GM19324 (cell line): ENCODE results near the gene PCBD1.
"Not testable (repeated sequence)": the region's sequence is repeated elsewhere in the genome, so short reads cannot be mapped to it uniquely, and the experiment has no call there.

Experiments used
- ATAC-seq: cut with Tn5 transposase; IDR thresholded peaks from one replicate; pipeline ENCODE4 v1.9.1; 2021; ENCODE audit warnings: mild to moderate bottlenecking, moderate library complexity; ENCODE audit not compliant: unreplicated experiment, low FRiP score

Gene PCBD1

DNA sequence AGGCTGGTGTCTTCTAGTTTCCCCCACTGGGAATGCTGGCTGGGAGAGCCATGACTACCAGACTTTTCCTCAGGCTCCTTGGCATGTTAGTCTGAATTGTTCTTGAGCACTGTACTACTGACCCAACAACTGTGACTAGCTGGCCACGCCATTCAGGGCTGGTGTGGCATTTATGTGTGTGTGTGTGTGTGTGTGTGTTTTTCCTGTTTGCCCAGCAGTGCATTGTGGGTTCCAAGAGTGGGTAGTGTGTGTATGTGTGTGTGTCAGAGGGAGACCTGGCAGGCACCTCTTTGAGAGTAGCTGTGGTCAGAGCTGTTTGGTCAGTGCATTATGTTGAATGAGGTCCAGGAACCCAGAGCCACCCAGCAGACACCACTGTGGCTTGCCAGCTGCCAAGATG, 9.2 kb downstream of the PCBD1 start:
- no peak for ATAC-seq

DNA sequence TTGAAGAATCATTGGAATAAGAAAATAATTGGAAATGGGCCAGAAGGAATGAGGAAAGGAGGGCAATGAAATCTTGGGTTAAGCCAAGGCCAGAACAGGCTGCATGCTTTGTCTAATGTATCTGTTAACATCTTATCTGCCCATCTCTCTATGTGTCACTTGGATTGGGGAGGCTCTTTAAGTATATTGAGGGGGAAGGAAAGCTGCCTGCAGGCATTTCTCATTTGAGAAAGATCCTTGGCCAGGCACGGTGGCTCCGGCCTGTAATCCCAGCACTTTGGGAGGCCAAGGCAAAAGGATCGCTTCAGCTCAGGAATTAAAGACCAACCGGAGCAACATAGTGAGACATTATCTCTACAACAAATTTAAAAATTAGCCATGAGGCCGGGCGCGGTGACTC, 14.3 kb downstream of the PCBD1 start:
- ATAC-seq, result no peak

DNA sequence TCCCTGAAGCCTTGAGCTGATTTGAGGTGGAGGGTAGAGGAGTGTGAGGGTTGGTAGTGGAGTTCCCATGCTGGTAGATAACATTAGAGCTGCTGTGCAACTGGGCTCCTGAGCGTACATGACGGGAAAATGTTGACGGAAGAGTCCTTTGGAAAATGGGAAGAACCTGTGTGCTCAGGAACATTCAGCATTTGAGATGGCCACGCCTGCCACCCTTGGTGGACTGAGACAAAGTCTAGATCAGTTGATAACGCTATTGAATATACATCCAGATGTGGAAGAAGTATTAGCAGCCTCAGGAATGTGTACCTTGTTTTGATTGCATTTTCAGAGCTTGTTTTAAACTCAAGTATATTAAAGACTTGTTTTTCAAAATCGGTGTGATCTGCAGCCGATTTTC, 16.1 kb downstream of the PCBD1 start:
- ATAC-seq, result no peak

DNA sequence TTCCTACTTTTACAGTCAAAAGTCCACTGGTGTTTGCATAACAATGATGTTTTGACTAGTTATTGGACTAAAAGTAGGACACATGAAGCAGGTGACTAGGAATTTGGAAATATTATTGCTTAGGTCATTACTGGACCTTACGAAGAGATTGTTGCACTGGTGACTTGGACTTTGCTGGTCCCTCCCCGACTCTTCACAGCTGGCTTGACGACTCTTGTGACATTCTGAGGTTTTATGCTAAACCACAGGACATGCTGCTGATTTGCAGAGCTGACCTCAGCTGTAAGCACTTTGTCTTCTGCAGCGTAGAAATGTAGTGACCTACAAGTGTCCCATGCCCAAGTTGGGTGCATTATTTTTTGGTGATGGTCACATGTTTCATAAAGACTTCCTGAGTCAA, 21.9 kb downstream of the PCBD1 start:
- ATAC-seq, result no peak

DNA sequence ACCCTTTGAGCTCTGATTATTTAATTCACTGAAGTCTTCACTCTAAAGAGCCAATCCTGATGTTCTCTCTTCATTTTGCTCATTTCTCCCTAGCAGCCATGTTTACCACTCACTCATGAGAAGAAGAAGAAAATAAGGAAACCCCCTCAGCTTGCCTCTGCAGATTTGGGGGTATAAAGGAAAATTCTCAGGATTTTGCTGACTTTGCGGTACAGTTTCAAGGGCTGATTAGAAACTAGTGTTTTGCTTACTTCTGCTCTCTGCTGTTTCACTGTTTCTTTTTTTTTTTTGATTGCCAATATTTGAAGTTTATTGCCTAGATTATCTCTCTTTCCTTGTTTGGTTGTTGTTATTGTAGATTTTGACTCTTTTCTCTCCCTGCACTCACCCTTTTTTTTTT, 23.4 kb downstream of the PCBD1 start:
- no peak for ATAC-seq

DNA sequence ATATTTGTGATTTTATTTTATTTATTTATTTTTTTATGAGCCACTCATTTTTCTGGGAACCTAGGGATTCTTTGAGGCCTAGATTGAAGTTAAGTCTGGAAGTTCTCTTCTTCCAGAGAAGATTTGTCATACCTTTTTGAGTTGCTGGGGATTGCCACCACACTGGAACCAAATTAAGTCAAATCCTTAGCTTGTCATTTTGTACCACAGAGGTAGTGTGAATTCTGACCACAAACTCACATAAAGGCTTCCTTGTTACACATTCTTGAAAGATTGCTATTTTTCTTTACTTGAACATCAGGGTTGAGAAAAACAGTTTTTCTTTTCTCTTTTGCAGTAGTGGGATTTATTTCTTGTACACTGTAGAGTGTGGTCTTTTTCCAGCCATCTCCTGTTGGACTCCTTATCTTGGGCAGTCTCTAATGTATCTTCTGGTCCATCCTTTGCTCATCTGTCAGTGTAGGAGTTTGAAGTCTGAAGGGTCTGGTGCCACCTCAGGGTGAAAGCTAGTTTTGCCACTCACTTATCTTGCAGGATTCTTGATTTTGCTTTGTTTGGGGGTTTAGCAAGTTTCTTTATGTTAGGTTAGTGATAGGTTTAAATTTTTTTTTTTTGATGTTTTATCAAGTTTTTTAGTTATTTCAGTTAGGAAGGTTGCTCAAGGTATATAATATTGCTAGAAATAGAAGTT, 24.8 kb downstream of the PCBD1 start:
- ATAC-seq, result no peak

DNA sequence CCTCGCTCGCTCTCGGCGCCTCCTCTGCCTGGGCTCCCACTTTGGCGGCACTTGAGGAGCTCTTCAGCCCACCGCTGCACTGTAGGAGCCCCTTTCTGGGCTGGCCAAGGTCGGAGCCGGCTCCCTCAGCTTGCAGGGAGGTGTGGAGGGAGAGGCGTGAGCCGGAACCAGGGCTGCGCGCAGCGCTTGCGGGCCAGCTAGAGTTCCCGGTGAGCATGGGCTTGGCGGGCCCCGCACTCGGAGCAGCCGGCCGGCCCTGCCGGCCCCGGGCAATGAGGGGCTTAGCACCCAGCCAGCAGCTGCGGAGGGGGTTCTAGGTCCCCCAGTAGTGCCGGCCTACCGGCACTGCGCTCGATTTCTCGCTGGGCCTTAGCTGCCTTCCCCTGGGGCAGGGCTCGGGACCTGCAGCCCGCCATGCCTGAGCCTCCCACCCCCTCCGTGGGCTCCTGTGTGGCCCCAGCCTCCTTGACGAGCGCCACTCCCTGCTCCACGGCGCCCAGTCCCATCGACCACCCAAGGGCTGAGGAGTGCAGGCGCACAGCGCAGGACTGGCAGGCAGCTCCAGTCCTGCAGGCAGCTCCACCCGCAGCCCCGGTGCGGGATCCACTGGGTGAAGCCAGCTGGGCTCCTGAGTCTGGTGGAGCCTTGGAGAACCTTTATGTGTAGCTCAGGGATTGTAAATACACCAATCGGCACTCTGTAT, 26.7 kb downstream of the PCBD1 start:
- ATAC-seq, result not testable (repeated sequence)

DNA sequence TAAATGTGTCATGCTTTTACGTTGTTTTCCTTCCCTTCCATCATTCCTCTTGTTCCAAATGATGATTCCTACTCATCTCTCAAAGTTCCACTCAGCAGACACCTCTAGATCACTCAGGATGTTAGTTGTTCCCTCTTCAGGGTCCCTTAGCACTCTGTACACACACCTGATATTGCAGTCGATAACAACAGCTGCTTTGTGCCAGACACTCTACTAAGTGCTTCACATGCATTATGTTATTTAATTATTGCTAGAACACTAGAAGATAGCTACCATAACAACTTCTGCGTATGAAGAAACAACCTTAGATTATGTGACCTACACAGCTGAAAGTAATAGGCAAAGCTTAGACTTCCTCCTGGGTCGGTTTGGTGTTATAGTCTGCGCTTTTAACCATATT, 29.6 kb downstream of the PCBD1 start:
- no peak for ATAC-seq

DNA sequence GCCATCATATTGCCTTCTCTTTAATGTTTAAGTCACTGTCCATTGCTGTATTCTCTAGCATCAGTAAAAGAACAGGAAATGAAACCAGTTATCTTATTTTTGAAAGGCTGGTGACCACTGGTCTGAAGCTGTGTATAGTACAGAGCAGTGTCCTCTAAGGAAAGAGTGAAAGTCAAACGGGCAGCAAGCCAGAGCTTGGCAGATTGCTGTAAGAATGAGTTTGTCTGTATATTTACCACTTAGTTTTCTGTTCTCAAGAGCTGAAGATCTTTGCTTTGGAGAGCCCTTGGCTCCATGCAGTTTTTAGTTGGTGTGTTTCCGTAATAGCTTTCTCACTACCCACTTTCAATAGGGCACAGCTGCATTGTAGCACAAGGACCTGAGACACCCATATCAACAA, 31.9 kb downstream of the PCBD1 start:
- no peak for ATAC-seq

DNA sequence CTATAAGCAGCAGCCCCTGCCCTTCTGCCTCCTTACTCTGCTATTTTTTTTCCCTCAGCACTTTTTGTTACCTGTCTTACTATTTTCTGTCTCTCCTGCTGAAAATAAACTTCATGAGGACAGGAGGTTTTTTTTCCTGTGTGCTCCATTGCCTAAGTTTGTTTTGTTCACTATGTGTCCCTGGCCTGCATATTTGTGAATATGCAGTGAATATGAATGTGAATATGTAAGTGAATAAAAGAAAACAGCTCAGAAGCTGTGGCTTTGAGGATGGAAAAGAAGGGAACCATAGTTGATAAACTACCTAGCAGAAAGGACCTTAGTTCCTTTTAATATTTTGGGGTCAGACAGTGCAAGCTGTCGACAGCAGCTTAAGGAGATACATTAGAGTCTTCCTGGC, 34.9 kb downstream of the PCBD1 start:
- no peak for ATAC-seq

DNA sequence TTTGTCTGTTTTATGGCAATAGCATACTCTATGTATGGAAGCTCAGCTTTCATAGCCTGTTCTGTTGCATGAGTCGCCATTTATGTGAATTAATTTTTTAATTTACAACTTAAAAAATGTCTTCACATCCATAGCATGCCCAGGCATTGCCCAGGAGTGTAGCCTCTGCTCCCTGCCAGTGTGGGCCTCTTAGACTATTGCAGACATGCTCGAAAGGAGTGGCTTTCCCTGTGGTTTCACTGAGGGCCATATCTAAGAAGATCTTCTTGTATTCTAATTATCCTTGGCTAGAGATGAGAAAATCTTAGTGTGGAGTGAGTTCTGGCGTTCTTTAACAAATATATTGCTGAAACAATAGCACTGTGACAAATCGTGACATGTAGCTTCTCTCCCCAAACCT, 35.3 kb downstream of the PCBD1 start:
- ATAC-seq, result no peak

DNA sequence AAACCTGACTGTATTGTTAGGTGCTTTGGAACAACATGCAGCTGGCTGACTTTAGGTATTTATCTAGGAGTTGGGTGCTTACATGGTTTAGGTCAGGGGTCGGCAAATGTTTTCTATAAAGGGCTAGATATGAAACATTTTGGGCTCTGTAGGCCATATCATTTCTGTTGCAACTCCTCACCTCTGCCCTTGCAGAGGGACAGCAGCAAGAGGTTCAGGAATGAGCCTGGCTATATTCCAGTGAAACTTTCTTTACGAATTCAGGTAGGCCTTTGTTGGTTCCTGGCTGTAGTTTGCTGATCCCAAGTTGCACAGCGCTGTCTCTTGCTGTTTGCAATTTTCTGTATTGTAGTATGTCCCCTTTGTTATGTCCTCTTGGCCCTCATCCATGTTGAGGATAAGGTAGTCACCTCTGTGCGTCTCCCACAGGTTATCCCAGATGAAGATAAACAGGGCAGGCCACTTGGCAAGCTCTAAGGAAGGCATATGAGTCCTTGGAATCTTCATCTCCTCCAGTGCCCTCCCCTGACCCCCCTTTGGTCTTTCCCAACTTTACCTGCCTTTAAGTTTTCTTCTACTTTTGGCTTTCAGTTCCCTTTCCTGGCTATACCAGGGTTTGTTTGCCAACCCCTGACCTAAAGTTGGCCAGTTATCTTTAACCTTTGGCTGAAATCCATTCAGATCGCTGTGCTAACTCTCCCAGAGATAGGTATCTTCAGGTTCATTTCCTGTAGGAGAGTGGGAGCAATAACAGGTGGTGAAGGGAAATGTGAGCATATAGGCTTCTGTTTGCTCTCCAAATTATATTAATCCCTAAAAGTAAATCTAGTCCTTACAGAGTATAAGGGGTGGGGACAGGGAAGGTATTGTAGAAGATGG, 36.5 kb downstream of the PCBD1 start:
- ATAC-seq, result no peak

DNA sequence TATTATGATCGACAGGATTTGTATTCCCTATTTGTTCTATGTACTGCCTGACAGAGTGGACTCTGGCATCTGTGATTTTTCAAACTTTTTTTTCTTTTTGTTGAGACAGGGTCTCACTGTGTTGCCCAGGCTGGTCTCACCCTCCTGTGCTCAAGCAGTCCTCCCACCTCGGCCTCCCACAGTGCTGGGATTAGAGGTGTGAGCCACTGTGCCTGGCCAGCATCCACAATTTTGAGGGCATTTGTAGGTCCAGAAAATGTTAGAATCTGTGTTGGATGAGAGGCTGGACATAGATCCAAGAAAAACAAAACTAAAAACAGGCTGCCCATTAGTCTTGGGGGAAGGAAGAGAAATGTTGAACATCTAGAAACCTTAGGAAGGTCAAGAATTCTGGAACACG, 38.3 kb downstream of the PCBD1 start:
- no peak for ATAC-seq

DNA sequence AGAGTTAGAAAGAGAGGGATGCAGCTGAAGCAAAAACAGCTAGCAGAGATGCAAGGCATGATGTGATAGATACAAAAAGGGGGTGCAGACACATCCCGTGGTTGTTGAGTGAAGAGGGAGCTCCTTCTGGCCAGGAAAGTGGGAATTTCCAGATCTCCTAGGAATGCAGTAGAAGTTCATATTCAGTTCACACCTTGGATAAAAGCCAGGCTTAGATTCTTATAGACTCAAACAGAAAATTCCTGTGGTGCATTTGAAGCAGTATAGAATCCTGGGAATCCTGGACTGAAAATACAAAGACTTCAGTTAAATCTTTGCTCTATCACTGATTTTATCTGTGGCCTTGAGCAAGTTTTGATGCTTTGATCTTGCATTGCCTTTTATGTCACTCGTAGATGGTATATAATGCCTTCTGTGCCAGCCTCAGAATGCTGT, 38.8 kb downstream of the PCBD1 start:
- ATAC-seq, result no peak

DNA sequence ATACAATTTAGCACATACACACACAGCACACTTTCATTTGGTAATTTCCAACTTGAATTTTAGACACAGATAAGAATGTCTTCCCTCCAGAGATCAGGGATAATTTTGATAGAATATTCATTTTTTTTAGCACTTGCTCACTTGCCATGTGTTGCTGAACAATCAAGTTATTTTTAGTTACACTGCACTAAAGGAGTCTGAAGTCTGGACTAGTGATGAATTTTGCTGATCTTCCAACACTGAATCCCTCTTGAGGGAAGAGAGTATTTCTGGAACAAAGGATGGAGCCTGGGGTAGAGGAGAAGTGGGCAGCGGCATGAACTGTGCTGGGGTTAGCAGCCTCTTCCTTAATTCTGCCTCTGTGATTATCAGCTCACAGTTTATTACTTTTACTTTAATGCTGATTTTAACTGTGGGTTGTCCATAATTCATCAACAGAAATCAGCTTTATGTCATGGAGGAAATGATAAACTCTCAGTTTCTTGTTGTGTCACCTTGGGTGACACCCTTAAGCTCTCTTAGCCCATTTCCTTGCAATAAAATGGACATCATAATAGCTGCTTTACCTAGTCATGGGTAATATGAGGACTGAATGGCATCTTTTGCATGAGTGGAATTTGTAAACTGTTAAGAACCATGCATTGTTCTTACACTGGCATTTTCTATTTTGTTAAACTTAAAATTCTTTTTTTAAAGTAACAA, 40.6 kb downstream of the PCBD1 start:
- no peak for ATAC-seq

DNA sequence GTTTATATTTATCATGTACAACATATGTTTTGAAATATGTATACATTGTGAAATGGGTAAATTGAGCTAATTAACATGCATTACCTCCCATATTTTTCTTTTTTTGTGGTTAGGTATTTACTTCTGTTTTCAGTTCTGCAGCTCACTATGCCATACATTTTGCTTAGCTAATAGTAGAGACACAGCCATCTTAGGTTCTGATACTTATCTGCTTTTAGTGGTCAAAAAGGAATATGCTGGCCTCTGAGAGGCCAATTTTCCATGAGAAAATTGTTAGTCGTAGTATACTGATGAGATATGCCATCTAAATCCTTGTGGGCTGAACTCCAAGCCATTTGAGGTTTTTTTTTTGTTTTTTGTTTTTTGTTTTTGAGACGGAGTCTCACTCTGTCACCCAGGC, 41.6 kb downstream of the PCBD1 start:
- no peak for ATAC-seq

DNA sequence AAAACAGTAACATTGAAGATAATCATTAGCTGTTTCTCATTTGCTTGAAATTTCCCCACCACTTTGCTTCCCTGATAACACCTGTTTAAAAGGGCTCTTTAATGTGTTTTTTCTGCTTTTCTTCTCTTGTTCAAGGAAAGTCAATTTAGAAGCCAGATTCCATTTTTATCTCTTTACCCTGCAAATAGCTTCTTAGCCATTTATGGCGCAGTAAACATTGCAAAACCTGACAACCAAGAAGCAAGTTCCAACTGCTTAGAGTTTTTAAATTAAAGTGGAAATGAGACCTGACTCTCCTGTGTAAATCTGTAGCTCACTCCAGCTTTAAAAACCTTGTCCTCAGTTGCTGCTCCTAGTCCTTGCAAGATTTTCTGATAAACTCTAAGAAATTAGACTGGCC, 42.5 kb downstream of the PCBD1 start:
- ATAC-seq, result no peak

DNA sequence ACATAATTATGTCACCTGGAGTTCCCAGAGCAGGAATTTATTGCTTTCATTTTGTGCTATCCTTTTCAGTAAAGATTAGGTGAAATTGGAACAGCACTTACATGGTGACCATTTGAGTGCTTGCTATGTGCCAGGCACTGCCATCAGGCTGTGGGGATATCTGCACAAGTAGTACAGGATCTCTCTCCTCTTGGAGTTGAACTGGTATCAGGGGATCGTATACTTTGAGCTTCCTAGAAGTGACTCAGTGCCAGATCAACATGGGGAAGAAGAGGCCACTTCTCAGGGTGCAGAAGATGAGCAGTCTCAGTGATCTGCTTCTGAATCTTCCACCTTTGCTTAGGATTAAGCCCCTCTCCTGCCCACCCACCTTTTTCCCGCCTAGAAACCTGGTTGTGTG, 43.1 kb downstream of the PCBD1 start:
- ATAC-seq, result no peak

DNA sequence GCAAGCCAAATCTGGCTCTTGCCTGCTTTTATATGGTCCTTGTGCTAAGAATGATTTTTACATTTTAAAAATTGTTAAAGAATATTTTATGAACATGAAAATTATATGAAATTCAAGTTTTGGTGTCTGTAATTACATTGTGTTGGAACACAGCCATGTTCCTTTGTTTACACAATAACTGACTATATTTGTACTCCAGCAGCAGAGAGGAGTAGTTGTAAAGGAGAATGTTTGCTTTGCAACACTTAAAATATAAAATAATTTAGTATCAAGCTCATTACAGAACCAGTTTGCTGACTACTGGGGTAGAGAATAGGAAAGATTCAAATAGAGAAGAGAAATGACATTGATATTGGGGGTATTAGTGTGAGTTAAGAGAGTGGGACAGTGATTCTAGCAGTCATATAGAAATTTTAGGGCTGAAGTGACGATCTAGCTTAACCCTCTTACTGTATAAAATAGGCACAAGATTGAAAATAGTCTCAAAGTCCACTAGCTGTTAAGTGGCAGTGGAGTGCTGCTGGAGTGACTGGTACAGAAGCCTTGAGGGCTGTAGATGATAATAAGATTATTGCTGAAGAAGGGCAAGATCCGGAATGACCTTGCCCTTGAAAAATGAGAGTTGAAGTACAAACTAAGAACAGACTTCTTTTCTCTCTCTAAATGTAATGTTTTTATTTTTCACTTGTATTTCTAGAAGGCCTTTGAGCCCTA, 44.4 kb downstream of the PCBD1 start:
- no peak for ATAC-seq

DNA sequence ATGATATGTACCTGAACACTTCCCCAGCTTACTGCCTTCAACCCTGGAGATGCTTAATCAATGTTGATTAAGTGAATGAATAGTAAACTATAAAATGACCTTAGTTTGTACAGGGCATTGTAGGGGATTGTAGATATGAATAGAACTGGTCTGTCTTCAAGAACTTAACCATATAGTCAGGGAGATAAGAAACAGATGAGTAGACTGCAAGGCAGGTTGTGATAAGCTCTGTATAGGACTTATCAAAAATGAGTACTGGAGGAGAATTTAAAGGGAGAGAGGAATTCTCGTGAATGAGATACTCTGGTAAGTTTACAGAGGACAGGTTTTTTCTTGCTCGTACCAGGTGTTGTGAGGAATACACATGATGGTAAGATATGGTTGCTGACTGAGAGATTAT, 45.0 kb downstream of the PCBD1 start:
- ATAC-seq, result no peak
